ENCODE results near the gene CEACAM1. TPM values are rescaled to one million over a fixed set of nuclear protein-coding genes. Genes with fewer than 3 reads are reported as not detected.
"Not testable (repeated sequence)": the region's sequence is repeated elsewhere in the genome, so short reads cannot be mapped to it uniquely, and the experiment has no call there.

The CEACAM1 gene
- total RNA-seq, 1 donor from 2014 or later: not detected

GRCh38 chr19:42461700-42462324 is 66.5 kb downstream of the CEACAM1 start:
- H3K36me3 Mint-ChIP-seq (ENCODE audit: low read depth): no peaks in the 10 kb centered on the region

GRCh38 chr19:42461231-42461630 is 67.0 kb downstream of the CEACAM1 start:
- Mint-ChIP-seq H3K4me1 (peaks cover 32% of the 10 kb centered on the region), H3K27ac (ENCODE audit: unreplicated experiment) (peak overlapping the region; percentile 98), H3K4me3 (peak overlapping the region; percentile 31)
- H3K27me3 Mint-ChIP-seq (ENCODE audit: low read depth); H3K36me3 Mint-ChIP-seq (ENCODE audit: low read depth); H3K9me3 Mint-ChIP-seq; DNase-seq (ENCODE audit: low read depth, low spot score): not testable (repeated sequence)

More at GRCh38 chr19:42461700-42462324, 66.5 kb downstream of the CEACAM1 start:
- H3K4me3 Mint-ChIP-seq: peak overlapping the region; percentile 31
- H3K9me3 Mint-ChIP-seq: peaks cover 9% of the 10 kb centered on the region
- no peaks in the 10 kb centered on the region for H3K27me3 Mint-ChIP-seq (ENCODE audit: low read depth)
- H3K27ac Mint-ChIP-seq (ENCODE audit: unreplicated experiment): peak overlapping the region; percentile 98
- no peak for TF ChIP-seq CTCF (conservative IDR thresholded peaks at IDR 0.05)
- DNase-seq (ENCODE audit: low read depth, low spot score): no peak
- H3K4me1 Mint-ChIP-seq: peaks cover 38% of the 10 kb centered on the region

- DNase-seq (ENCODE audit: low read depth, low spot score): no peak
- H3K36me3 Mint-ChIP-seq (ENCODE audit: low read depth): no peaks in the 10 kb centered on the region
- H3K9me3 Mint-ChIP-seq: peaks cover 9% of the 10 kb centered on the region
- peaks cover 7% of the 10 kb centered on the region for H3K27me3 Mint-ChIP-seq (ENCODE audit: low read depth)
- H3K4me3 Mint-ChIP-seq: no peak overlapping the region
- H3K4me1 Mint-ChIP-seq: peaks cover 26% of the 10 kb centered on the region
- no peak overlapping the region for H3K27ac Mint-ChIP-seq (ENCODE audit: unreplicated experiment)
- TF ChIP-seq CTCF (conservative IDR thresholded peaks at IDR 0.05): no peak
These were observed 68.4 kb downstream of the CEACAM1 start for GRCh38 chr19:42459926-42460325.

Other genes with a start within 250 kb of the CEACAM1 start
- gene PRR19, start 226.3 kb downstream of the CEACAM1 start, total RNA-seq: 2.2 and 2.8 TPM in 2 replicates
- gene PAFAH1B3, start 225.9 kb downstream of the CEACAM1 start, total RNA-seq: 166 and 173 TPM in 2 replicates
- gene TMEM145, start 215.2 kb downstream of the CEACAM1 start, total RNA-seq: 18.4 and 19.4 TPM in 2 replicates
- 38.0 and 39.2 TPM in 2 replicates for gene MEGF8, start 202.8 kb downstream of the CEACAM1 start, total RNA-seq
- 2.2 and 3.6 TPM in 2 replicates for gene CNFN, start 138.2 kb downstream of the CEACAM1 start, total RNA-seq
- 24.5 and 29.1 TPM in 2 replicates for gene LIPE, start 101.1 kb downstream of the CEACAM1 start, total RNA-seq
- gene CXCL17, start 85.5 kb downstream of the CEACAM1 start, total RNA-seq: not detected in 2 replicates
- gene CEACAM8, start 66.4 kb upstream of the CEACAM1 start, total RNA-seq: not detected in 2 replicates
- not detected in 2 replicates for gene PSG3, start 212.0 kb upstream of the CEACAM1 start, total RNA-seq
- not detected in 2 replicates for gene PSG8, start 237.2 kb upstream of the CEACAM1 start, total RNA-seq